Gastrocnemius medialis (tissue), 4 donors: ENCODE results near the gene CSRP2.

Experiments used
- POLR2A ChIP-seq, 2 donors: fragments of 450-650 bp; IDR thresholded peaks; one replicate each; pipeline ENCODE4 v1.6.1; 2017; ENCODE audit warnings: antibody characterized with exemption in 2 of 2, mild to moderate bottlenecking in 2 of 2, moderate library complexity in 2 of 2
- TF ChIP-seq, protein P1 (sequence below), 5 experiments: fragments of 450-650 bp in 3 of 5; fragments of 200-600 bp in 2 of 5; sonication (generic) in 2 of 5; IDR thresholded peaks in 4 of 5; conservative IDR thresholded peaks in 1 of 5; 1 replicate in 4 of 5; 2 replicates in 1 of 5; pipeline ENCODE4 v1.5.1; 2016 to 2019; ENCODE audit warnings: antibody characterized with exemption in 5 of 5, mild to moderate bottlenecking in 3 of 5, moderate library complexity in 3 of 5

DNA sequence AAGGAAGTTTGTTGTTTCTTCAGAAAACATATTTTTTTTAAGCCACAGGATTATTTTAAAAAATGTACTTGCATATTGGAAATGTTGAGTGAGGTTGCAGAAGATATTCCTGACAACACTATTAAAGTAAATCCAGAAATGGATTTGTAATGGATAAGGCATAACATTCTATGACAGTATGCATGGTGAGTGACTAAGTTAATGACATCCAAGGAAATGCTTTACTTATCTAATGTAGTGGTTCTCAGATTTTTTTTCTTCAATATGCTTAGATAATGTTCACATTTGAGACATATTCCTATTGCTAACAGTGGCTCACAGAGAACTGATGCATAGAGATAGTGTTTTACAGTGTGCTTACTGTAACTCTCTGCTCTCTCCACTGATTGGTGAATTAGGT, 65.6 kb downstream of the CSRP2 start:
- TF ChIP-seq, protein P1, sequence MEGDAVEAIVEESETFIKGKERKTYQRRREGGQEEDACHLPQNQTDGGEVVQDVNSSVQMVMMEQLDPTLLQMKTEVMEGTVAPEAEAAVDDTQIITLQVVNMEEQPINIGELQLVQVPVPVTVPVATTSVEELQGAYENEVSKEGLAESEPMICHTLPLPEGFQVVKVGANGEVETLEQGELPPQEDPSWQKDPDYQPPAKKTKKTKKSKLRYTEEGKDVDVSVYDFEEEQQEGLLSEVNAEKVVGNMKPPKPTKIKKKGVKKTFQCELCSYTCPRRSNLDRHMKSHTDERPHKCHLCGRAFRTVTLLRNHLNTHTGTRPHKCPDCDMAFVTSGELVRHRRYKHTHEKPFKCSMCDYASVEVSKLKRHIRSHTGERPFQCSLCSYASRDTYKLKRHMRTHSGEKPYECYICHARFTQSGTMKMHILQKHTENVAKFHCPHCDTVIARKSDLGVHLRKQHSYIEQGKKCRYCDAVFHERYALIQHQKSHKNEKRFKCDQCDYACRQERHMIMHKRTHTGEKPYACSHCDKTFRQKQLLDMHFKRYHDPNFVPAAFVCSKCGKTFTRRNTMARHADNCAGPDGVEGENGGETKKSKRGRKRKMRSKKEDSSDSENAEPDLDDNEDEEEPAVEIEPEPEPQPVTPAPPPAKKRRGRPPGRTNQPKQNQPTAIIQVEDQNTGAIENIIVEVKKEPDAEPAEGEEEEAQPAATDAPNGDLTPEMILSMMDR (IDR thresholded peaks at IDR 0.05 in 4 of 5, conservative IDR thresholded peaks at IDR 0.05 in 1 of 5), result no peak
- TF ChIP-seq POLR2A (IDR thresholded peaks at IDR 0.05), result no peak
